VCaP (cell line): ENCODE data around the gene RAB40AL.
"Not testable (repeated sequence)": the region's sequence is repeated elsewhere in the genome, so short reads cannot be mapped to it uniquely, and the experiment has no call there.

Source experiments
- H3K27ac ChIP-seq: fragments of 450-650 bp; 2 replicates; pipeline ENCODE4 v1.5.1; 2017
- TF ChIP-seq, protein P1 (sequence below): fragments of 450-650 bp; conservative IDR thresholded peaks from 2 replicates; pipeline ENCODE4 v1.5.1; 2017; ENCODE audit warnings: mild to moderate bottlenecking, moderate library complexity

RAB40AL gene, protein sequence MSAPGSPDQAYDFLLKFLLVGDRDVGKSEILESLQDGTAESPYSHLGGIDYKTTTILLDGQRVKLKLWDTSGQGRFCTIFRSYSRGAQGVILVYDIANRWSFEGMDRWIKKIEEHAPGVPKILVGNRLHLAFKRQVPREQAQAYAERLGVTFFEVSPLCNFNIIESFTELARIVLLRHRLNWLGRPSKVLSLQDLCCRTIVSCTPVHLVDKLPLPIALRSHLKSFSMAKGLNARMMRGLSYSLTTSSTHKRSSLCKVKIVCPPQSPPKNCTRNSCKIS

DNA sequence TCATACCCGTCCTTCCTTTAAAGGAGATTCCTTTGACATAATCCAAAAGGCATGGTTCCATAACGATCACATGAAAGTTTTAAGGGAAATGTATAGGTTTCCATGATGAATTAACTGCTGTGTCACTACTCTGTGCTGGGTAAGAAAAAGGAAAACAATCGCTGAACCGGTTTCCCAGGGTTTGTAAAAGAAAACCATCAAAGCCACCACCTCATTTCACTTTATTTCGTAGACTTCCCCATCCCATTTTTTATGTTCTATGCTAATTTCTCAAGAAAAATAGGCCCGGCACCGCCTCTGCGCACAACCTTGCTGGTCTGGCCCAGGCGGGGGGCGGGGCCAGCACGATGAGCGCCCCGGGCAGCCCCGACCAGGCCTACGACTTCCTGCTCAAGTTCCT lies at the start of gene RAB40AL:
Gene RAB40AL, plus strand, starts transcription at position 301 of the 400 bp plus-strand sequence. Its CDS starts 47 bp downstream, at position 348.
- H3K27ac ChIP-seq: not testable (repeated sequence)

- no peak overlapping the region for H3K27ac ChIP-seq
- TF ChIP-seq, protein P1, sequence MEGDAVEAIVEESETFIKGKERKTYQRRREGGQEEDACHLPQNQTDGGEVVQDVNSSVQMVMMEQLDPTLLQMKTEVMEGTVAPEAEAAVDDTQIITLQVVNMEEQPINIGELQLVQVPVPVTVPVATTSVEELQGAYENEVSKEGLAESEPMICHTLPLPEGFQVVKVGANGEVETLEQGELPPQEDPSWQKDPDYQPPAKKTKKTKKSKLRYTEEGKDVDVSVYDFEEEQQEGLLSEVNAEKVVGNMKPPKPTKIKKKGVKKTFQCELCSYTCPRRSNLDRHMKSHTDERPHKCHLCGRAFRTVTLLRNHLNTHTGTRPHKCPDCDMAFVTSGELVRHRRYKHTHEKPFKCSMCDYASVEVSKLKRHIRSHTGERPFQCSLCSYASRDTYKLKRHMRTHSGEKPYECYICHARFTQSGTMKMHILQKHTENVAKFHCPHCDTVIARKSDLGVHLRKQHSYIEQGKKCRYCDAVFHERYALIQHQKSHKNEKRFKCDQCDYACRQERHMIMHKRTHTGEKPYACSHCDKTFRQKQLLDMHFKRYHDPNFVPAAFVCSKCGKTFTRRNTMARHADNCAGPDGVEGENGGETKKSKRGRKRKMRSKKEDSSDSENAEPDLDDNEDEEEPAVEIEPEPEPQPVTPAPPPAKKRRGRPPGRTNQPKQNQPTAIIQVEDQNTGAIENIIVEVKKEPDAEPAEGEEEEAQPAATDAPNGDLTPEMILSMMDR: no peak
These were observed 49.4 kb upstream of the RAB40AL start for GRCh38 chrX:102887687-102888086.

- no peak overlapping the region for H3K27ac ChIP-seq
- TF ChIP-seq, protein P1: no peak
These were observed 45.0 kb upstream of the RAB40AL start for GRCh38 chrX:102892103-102892502.

DNA sequence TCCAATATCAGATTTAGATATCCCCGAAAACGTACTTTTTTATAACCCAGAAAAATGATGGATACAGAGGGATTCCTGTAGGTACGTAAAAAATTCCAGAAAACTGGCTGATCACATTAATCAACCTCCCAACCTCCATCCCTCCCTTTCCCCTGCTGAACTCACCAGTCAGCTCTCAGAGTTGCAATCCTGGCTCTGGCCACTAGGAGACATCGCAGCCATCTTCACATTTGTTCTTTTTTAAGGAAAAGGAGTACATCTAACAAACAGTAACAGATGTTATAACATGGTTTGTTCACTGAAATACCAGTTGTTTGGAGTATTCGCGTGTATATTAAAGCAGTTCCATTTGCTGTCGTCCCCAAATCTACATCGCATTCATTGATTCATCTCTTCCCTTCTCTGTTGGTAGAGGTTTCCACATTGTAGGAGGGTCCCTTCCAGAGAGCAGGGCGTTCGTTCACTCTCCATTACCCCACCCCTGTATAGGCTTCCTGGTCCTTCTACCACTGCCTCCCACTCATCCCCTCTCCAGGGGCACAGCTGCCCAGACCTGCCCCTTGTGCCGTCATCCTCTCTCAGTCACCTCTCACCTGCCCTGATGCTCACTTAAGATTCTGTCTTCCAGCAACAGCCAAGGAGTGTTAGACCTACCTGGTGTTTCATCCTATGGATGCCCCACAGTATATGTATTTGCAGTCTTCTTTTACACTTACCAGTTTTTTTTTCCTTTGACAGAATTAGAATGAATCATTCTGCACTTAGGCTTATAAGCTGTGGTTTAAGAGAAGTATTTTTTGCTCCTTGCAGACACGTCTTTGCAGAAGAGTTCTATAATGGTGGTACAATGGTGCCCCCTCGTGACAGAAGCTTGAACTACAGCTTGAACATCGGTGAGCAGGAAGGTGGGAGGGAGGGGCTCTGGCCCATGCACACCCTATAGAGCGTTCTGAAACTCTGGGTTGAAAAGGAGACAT lies 36.8 kb upstream of the RAB40AL start:
- TF ChIP-seq, protein P1: peak; percentile 46; the same call in 1 of the 2 replicates
- no peak overlapping the region for H3K27ac ChIP-seq

GRCh38 chrX:102902355-102902754 lies 34.7 kb upstream of the RAB40AL start:
- TF ChIP-seq, protein P1: no peak
- H3K27ac ChIP-seq: no peak overlapping the region

DNA sequence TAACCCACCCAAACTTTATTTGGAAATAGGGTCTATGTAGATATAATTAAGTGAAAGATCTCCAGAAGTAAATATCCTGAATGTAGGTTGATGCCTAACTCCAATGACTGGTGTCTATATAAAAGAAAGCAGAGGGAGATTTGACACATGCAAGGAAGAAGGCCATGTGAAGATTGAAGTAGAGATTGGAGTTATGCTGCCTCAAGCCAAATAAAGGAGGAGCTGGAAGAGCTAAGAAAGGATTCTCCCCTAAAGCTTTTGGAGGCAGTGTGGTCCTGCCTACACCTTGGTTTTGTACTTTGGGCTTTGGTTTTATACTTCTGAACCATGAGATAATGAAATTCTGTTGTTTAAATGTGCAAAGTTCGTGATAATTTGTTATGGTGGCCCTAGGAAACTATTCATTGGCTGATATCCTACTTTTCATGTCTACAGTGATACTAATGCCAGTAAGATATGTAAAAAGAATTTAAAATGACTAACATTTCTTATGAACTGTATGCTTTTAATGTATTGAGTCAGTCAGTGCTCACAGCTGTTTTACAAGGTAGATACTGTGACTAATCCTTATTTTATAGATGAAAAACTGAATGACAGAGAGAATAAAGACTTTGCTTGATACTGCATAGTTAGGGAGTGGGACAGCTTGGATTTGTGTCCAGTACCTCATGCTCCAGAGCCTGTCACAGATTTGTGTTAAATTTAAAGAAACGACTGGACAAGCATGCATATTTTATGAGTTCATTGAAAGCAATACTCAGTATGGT lies 5.9 kb upstream of the RAB40AL start:
- no peak overlapping the region for H3K27ac ChIP-seq
- TF ChIP-seq, protein P1: no peak

GRCh38 chrX:102934624-102935023 lies 2.4 kb upstream of the RAB40AL start:
- TF ChIP-seq, protein P1: peak; percentile 41
- H3K27ac ChIP-seq: no peak overlapping the region
